ENCODE measurements around the gene SORT1. TPM values are rescaled to one million over a fixed set of nuclear protein-coding genes. Genes with fewer than 3 reads are reported as not detected.

The SORT1 gene
- total RNA-seq, 2 donors from 2014 or later: 44.9 to 46.2 TPM

DNA sequence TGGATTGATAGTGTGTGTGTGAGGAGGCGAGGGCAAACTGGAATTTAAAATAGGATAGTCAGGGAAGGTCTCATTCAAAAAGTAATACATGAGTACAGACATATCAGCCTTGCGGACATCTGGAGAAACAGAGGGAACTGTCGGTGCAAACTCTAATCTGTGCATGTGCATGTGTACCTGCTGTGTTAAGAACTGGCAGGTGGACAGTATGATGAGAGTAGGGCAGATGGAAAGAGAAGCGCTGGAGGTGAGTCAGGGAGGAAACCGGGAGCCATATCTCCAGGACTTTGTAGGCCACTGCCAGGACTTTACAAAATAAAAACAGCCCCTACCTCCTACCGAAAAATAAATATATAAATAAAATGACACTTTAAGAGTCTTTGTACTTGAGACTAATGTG is 59.6 kb downstream of the SORT1 start:
- no peaks in the 10 kb centered on the region for H3K27me3 Mint-ChIP-seq (ENCODE audit: insufficient read depth)
- H3K36me3 ChIP-seq (ENCODE audit: control insufficient read depth, insufficient read depth, low read length): peaks cover 70% of the 10 kb centered on the region
- TF ChIP-seq, protein P1, sequence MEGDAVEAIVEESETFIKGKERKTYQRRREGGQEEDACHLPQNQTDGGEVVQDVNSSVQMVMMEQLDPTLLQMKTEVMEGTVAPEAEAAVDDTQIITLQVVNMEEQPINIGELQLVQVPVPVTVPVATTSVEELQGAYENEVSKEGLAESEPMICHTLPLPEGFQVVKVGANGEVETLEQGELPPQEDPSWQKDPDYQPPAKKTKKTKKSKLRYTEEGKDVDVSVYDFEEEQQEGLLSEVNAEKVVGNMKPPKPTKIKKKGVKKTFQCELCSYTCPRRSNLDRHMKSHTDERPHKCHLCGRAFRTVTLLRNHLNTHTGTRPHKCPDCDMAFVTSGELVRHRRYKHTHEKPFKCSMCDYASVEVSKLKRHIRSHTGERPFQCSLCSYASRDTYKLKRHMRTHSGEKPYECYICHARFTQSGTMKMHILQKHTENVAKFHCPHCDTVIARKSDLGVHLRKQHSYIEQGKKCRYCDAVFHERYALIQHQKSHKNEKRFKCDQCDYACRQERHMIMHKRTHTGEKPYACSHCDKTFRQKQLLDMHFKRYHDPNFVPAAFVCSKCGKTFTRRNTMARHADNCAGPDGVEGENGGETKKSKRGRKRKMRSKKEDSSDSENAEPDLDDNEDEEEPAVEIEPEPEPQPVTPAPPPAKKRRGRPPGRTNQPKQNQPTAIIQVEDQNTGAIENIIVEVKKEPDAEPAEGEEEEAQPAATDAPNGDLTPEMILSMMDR (conservative IDR thresholded peaks at IDR 0.05): no peak
- 94 to 95% methylated on average over 3 to 5 of the region's 6 CpGs for WGBS, 2 experiments (ENCODE audit: insufficient coverage in 1 of 2, insufficient read length in 1 of 2)
- no peak overlapping the region for H3K4me3 ChIP-seq (ENCODE audit: low read length)
- no peaks in the 10 kb centered on the region for H3K27me3 ChIP-seq (ENCODE audit: control insufficient read depth, insufficient read depth, low read length, poor library complexity, severe bottlenecking)
- H3K9me3 ChIP-seq (ENCODE audit: control insufficient read depth, low read length): peaks cover 5% of the 10 kb centered on the region
- no peak overlapping the region for H3K27ac ChIP-seq (ENCODE audit: low read depth, low read length)
- no peaks in the 10 kb centered on the region for H3K4me1 Mint-ChIP-seq
- no peaks in the 10 kb centered on the region for H3K9me3 Mint-ChIP-seq
- no peaks in the 10 kb centered on the region for H3K4me1 ChIP-seq (ENCODE audit: control insufficient read depth, insufficient read depth, low read length)
- H3K9ac ChIP-seq (ENCODE audit: extremely low read depth, low read length, poor library complexity, severe bottlenecking): no peak overlapping the region
- no peak overlapping the region for H3K27ac Mint-ChIP-seq
- no peak overlapping the region for H3K4me3 Mint-ChIP-seq
- peaks cover 63% of the 10 kb centered on the region for H3K36me3 Mint-ChIP-seq (ENCODE audit: low read depth)
- DNase-seq: no peak

DNA sequence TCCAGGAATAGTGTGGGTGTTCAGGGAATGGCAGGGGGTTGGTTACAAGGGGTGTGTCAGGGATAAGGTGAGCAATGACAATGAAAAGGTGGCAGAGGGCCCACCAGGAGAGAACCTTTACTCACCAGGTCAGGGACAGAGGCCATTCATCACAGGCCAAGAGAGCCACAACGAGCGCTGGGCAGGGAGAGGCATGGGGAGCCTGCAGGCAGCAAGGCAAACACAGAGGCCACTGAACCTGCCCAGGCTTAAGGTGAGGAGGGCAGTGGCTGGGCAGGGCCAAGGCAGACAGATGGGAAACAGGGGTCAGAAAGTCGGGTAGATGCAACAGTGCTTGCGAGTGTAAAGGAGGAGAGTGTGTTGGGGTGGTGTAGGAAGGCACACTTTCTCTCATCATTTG is 62.6 kb downstream of the SORT1 start:
- Mint-ChIP-seq H3K9me3 (peaks cover 23% of the 10 kb centered on the region), H3K4me1 (no peaks in the 10 kb centered on the region), H3K27me3 (ENCODE audit: insufficient read depth) (no peaks in the 10 kb centered on the region), H3K36me3 (ENCODE audit: low read depth) (peaks cover 78% of the 10 kb centered on the region), H3K4me3 (no peak overlapping the region), H3K27ac (peak overlapping the region; percentile 41)
- WGBS, 2 experiments (ENCODE audit: insufficient coverage in 1 of 2, insufficient read length in 1 of 2): 90 to 100% methylated on average over 1 to 4 of the region's 4 CpGs
- H3K4me3 ChIP-seq (ENCODE audit: low read length): no peak overlapping the region
- H3K36me3 ChIP-seq (ENCODE audit: control insufficient read depth, insufficient read depth, low read length): peaks cover 66% of the 10 kb centered on the region
- no peak for DNase-seq
- peaks cover 34% of the 10 kb centered on the region for H3K9me3 ChIP-seq (ENCODE audit: control insufficient read depth, low read length)
- H3K27ac ChIP-seq (ENCODE audit: low read depth, low read length): no peak overlapping the region
- H3K4me1 ChIP-seq (ENCODE audit: control insufficient read depth, insufficient read depth, low read length): no peaks in the 10 kb centered on the region
- TF ChIP-seq, protein P1 (conservative IDR thresholded peaks at IDR 0.05): no peak
- H3K9ac ChIP-seq (ENCODE audit: extremely low read depth, low read length, poor library complexity, severe bottlenecking): no peak overlapping the region
- no peaks in the 10 kb centered on the region for H3K27me3 ChIP-seq (ENCODE audit: control insufficient read depth, insufficient read depth, low read length, poor library complexity, severe bottlenecking)

DNA sequence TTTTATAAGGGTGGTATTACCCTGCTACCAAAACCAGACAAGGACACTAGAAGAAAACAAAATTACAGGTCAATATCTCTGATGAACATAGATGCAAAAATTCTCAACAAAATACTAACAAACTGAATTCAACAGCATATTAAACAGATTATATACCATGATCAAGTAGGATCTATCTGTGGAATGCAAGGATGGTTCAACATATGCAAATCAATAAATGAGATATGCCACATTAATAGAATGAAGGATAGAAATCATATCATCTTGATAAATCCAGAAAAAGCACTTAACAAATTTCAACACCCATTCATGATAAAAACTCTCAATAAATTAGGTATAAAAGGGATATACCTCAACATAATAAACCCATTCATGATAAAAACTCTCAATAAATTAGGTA is 66.6 kb downstream of the SORT1 start:
- DNase-seq: no peak
- Histone ChIP-seq H3K36me3 (ENCODE audit: control insufficient read depth, insufficient read depth, low read length) (peaks cover 75% of the 10 kb centered on the region), H3K4me1 (ENCODE audit: control insufficient read depth, insufficient read depth, low read length) (no peaks in the 10 kb centered on the region), H3K27me3 (ENCODE audit: control insufficient read depth, insufficient read depth, low read length, poor library complexity, severe bottlenecking) (no peaks in the 10 kb centered on the region), H3K9ac (ENCODE audit: extremely low read depth, low read length, poor library complexity, severe bottlenecking) (no peak overlapping the region), H3K9me3 (ENCODE audit: control insufficient read depth, low read length) (peaks cover 34% of the 10 kb centered on the region), H3K4me3 (ENCODE audit: low read length) (no peak overlapping the region), H3K27ac (ENCODE audit: low read depth, low read length) (no peak overlapping the region)
- H3K4me3 Mint-ChIP-seq: no peak overlapping the region
- no peaks in the 10 kb centered on the region for H3K4me1 Mint-ChIP-seq
- no peak overlapping the region for H3K27ac Mint-ChIP-seq
- H3K9me3 Mint-ChIP-seq: peaks cover 24% of the 10 kb centered on the region
- H3K36me3 Mint-ChIP-seq (ENCODE audit: low read depth): peaks cover 71% of the 10 kb centered on the region
- TF ChIP-seq, protein P1 (conservative IDR thresholded peaks at IDR 0.05): no peak
- no peaks in the 10 kb centered on the region for H3K27me3 Mint-ChIP-seq (ENCODE audit: insufficient read depth)

Measured in endodermal cell (in vitro differentiated cells).